Liver (tissue), 3 donors: ENCODE data around the gene TANC1.

ENCODE experiments used
- FOXA2 ChIP-seq: IDR thresholded peaks from 2 replicates; pipeline ENCODE4 v1.6.1; 2016; ENCODE audit warnings: antibody characterized with exemption
- JUND ChIP-seq, 2 donors: IDR thresholded peaks; 2 replicates each; pipeline ENCODE4 v1.6.1; 2016; ENCODE audit warnings: antibody characterized with exemption in 2 of 2
- RAD21 ChIP-seq, 2 donors: IDR thresholded peaks; 2 replicates each; pipeline ENCODE4 v1.6.1; 2016; ENCODE audit warnings: antibody characterized with exemption in 2 of 2, mild to moderate bottlenecking in 2 of 2
- REST ChIP-seq: IDR thresholded peaks from 2 replicates; pipeline ENCODE4 v1.6.1; 2016; ENCODE audit warnings: antibody characterized with exemption, mild to moderate bottlenecking
- RXRA ChIP-seq, 2 donors: IDR thresholded peaks; 2 replicates each; pipeline ENCODE4 v1.6.1; 2017 to 2018; ENCODE audit warnings: antibody characterized with exemption in 2 of 2, mild to moderate bottlenecking in 1 of 2
- TAF1 ChIP-seq: conservative IDR thresholded peaks from 2 replicates; pipeline ENCODE4 v1.6.1; 2016; ENCODE audit warnings: antibody characterized with exemption, mild to moderate bottlenecking
- TF ChIP-seq, protein P1 (sequence below): fragments of 150-350 bp; IDR thresholded peaks from 2 replicates; pipeline ENCODE4 v1.5.1; 2017; ENCODE audit warnings: improper control_type of control experiment, low read depth, low read length; ENCODE audit not compliant: missing input control
- TF ChIP-seq, protein P2 (sequence below): IDR thresholded peaks from 2 replicates; pipeline ENCODE4 v1.6.1; 2016; ENCODE audit warnings: antibody characterized with exemption
- donor health status: healthy.
- donor health status: healthy.

GRCh38 chr2:159128191-159128590 lies 159.8 kb downstream of the TANC1 start:
- TF ChIP-seq RXRA (IDR thresholded peaks at IDR 0.05): no peak
- no peak for TF ChIP-seq TAF1
- TF ChIP-seq, protein P1, sequence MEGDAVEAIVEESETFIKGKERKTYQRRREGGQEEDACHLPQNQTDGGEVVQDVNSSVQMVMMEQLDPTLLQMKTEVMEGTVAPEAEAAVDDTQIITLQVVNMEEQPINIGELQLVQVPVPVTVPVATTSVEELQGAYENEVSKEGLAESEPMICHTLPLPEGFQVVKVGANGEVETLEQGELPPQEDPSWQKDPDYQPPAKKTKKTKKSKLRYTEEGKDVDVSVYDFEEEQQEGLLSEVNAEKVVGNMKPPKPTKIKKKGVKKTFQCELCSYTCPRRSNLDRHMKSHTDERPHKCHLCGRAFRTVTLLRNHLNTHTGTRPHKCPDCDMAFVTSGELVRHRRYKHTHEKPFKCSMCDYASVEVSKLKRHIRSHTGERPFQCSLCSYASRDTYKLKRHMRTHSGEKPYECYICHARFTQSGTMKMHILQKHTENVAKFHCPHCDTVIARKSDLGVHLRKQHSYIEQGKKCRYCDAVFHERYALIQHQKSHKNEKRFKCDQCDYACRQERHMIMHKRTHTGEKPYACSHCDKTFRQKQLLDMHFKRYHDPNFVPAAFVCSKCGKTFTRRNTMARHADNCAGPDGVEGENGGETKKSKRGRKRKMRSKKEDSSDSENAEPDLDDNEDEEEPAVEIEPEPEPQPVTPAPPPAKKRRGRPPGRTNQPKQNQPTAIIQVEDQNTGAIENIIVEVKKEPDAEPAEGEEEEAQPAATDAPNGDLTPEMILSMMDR: no peak
- no peak for TF ChIP-seq JUND (IDR thresholded peaks at IDR 0.05)
- no peak for TF ChIP-seq REST
- TF ChIP-seq RAD21 (IDR thresholded peaks at IDR 0.05): no peak
- TF ChIP-seq FOXA2: no peak
- TF ChIP-seq, protein P2, sequence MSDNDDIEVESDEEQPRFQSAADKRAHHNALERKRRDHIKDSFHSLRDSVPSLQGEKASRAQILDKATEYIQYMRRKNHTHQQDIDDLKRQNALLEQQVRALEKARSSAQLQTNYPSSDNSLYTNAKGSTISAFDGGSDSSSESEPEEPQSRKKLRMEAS: no peak
